Thyroid gland (tissue), 4 donors: ENCODE measurements around the gene LSM6. TPM values are rescaled to one million over a fixed set of nuclear protein-coding genes. Genes with fewer than 3 reads are reported as not detected.

Experiments used
- DNase-seq, 2 donors: peaks; one replicate each; pipeline ENCODE4 v3.0.0-alpha.2; 2019
- H3K27ac ChIP-seq, 3 donors: fragments of 200-600 bp; sonication (generic); 1 replicate in 2 of 3; 2 replicates in 1 of 3; pipeline ENCODE4 v1.5.1; 2016 to 2019; ENCODE audit warnings: mild to moderate bottlenecking in 1 of 3, moderate library complexity in 1 of 3
- H3K27me3 ChIP-seq: fragments of 200-600 bp; sonication (generic); one replicate; pipeline ENCODE4 v1.5.1; 2019
- H3K36me3 ChIP-seq, 2 donors: fragments of 200-600 bp; sonication (generic); one replicate each; pipeline ENCODE4 v1.5.1; 2016 to 2019
- H3K4me1 ChIP-seq, 2 donors: fragments of 200-600 bp; sonication (generic); one replicate each; pipeline ENCODE4 v1.5.1; 2017 to 2019
- H3K4me3 ChIP-seq, 3 donors: fragments of 200-600 bp; sonication (generic); replicated peaks in 1 of 3; 1 replicate in 2 of 3; 2 replicates in 1 of 3; pipeline ENCODE4 v1.5.1; 2016; ENCODE audit warnings: mild to moderate bottlenecking in 1 of 3
- H3K9me3 ChIP-seq: fragments of 200-600 bp; sonication (generic); one replicate; pipeline ENCODE4 v1.5.1; 2017
- POLR2A ChIP-seq, 2 donors: fragments of 450-650 bp; IDR thresholded peaks; one replicate each; pipeline ENCODE4 v1.6.1; 2017; ENCODE audit warnings: antibody characterized with exemption in 2 of 2, mild to moderate bottlenecking in 2 of 2, moderate library complexity in 1 of 2
- WGBS, 2 donors: methylation state at CpG; one replicate each; pipeline ENCODE4 v1.1.5; 2017; 5-methylcytosine and 5-hydroxymethylcytosine counted together
- intact Hi-C: fragments of 100-400 bp; cut with DNase I; formaldehyde crosslinking; loops from one replicate; pipeline ENCODE4 v1.15.1; 2023
- total RNA-seq, 4 donors: library from RNA; depleted of rRNA; stranded (reverse); fragments of >200 nt; gene quantifications; one replicate each; pipeline ENCODE4 v1.2.3, GENCODE V29; 2016
- TF ChIP-seq, protein P1 (sequence below), 6 experiments: fragments of 200-600 bp in 3 of 6; fragments of 450-650 bp in 3 of 6; sonication (generic) in 3 of 6; IDR thresholded peaks; one replicate each; pipeline ENCODE4 v1.5.1; 2016 to 2019; ENCODE audit warnings: antibody characterized with exemption in 6 of 6, mild to moderate bottlenecking in 2 of 6, inconsistent platforms in 1 of 6, moderate library complexity in 1 of 6

Gene LSM6
- total RNA-seq, 4 donors from 2014 or later: 25.1 to 43.9 (median 31.9) TPM

DNA sequence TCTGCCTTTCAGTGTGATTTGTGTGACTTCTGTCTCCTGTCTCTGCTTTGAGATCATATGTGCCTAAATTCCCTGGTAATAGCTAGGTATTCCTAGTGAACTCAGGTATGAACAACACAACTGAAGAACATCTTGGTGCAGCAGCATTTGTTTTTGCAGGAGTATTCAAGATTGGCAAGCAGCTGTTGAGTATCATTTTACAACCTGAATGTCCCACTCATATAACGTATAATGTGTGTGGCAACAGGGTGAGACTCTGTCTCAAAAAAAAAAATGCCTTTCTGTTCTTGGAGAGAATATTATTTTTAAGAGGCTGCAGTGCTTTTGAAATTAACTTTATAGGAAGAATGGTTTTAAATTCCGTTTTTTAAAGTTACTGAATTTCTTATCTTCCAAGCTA, 7.7 kb downstream of the LSM6 start:
- 89 to 90% methylated on average over 2 of the region's 2 CpGs for WGBS, 2 donors
- Histone ChIP-seq H3K36me3 (peaks cover 0 to 9% of the 10 kb centered on the region in 2 donors), H3K27me3 (no peaks in the 10 kb centered on the region), H3K9me3 (no peaks in the 10 kb centered on the region), H3K27ac (no peak overlapping the region), H3K4me3 (no peak overlapping the region), H3K4me1 (peaks cover 0 to under 1% of the 10 kb centered on the region in 2 donors)
- DNase-seq: no peak
- TF ChIP-seq POLR2A (IDR thresholded peaks at IDR 0.05): no peak
- TF ChIP-seq, protein P1, sequence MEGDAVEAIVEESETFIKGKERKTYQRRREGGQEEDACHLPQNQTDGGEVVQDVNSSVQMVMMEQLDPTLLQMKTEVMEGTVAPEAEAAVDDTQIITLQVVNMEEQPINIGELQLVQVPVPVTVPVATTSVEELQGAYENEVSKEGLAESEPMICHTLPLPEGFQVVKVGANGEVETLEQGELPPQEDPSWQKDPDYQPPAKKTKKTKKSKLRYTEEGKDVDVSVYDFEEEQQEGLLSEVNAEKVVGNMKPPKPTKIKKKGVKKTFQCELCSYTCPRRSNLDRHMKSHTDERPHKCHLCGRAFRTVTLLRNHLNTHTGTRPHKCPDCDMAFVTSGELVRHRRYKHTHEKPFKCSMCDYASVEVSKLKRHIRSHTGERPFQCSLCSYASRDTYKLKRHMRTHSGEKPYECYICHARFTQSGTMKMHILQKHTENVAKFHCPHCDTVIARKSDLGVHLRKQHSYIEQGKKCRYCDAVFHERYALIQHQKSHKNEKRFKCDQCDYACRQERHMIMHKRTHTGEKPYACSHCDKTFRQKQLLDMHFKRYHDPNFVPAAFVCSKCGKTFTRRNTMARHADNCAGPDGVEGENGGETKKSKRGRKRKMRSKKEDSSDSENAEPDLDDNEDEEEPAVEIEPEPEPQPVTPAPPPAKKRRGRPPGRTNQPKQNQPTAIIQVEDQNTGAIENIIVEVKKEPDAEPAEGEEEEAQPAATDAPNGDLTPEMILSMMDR (IDR thresholded peaks at IDR 0.05): no peak
- intact Hi-C loops: no loop called here

DNA sequence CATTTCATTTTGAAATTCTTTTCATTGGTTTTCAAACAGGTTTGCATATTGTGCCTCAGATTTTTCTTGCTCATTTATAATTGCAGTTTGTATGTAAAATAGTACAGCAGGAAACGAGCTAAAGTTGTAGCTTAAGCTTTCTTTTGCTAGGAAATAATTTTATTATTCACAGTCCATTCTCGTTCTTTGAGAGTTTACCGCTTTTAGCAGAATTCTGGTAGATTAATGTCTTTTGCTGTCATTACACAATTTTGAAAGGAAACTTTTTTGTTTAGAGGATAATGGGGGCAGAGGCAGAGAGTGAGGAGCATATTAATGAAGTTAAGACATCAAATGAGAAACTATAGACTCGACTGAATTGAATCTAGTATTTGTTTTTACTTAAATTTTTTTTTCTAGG, 10.5 kb downstream of the LSM6 start:
- no peaks in the 10 kb centered on the region for H3K27me3 ChIP-seq
- H3K27ac ChIP-seq: no peak overlapping the region
- H3K4me3 ChIP-seq: no peak overlapping the region
- intact Hi-C loops: no loop called here
- H3K36me3 ChIP-seq: peaks cover 15 to 23% of the 10 kb centered on the region in 2 donors
- no peaks in the 10 kb centered on the region for H3K4me1 ChIP-seq
- no peaks in the 10 kb centered on the region for H3K9me3 ChIP-seq
- DNase-seq: no peak
- TF ChIP-seq, protein P1 (IDR thresholded peaks at IDR 0.05): no peak
- TF ChIP-seq POLR2A (IDR thresholded peaks at IDR 0.05): no peak
- WGBS, 2 donors: 95 to 96% methylated on average over 4 of the region's 4 CpGs

DNA sequence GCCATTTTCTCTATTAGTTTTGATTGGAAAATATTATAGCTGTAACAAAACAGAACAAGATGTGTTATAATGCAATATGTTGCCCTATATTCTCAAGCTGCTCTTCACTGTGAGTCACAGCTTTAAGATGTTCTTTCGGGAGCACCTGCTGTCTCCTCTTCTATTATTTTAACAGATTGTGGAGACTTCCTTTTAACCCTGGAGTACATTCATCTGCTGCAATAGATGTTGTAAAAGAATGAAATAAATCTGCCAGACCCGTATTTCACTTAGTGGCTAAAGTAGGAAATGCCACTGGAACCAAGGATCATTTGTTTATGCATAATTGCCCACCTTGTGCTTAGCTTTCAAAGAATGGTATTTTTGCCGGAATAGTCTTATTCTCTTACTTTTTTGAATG, 11.1 kb downstream of the LSM6 start:
- H3K4me3 ChIP-seq: no peak overlapping the region
- no peaks in the 10 kb centered on the region for H3K4me1 ChIP-seq
- H3K27me3 ChIP-seq: no peaks in the 10 kb centered on the region
- no peaks in the 10 kb centered on the region for H3K9me3 ChIP-seq
- H3K36me3 ChIP-seq: peaks cover 16 to 23% of the 10 kb centered on the region in 2 donors
- TF ChIP-seq, protein P1 (IDR thresholded peaks at IDR 0.05): no peak
- no peak for TF ChIP-seq POLR2A (IDR thresholded peaks at IDR 0.05)
- no peak for DNase-seq
- WGBS, 2 donors: 85 to 88% methylated on average over 3 of the region's 3 CpGs
- intact Hi-C loops: no loop called here
- H3K27ac ChIP-seq: no peak overlapping the region

DNA sequence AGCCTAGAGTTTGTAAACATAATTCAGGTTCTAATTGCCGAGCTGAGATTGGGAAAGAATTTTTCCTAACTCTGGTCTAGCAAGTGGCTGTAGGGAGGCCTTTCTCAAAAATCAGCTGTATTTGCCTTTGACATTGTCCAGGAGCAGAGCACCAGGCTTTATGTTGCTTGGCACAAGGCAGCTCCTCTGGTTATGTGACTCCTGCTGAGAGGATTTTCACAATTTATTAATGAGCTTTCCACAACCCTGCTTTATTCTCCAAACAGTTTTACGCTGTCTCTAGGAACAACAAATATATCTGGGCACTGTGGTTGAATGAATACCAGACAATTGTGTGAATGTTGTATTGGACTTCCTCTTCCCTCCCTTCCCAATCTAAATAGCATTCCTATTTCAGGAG, 14.9 kb downstream of the LSM6 start:
- WGBS, 2 donors: 78 to 82% methylated on average over 2 of the region's 2 CpGs
- Histone ChIP-seq H3K9me3 (no peaks in the 10 kb centered on the region), H3K4me3 (no peak overlapping the region), H3K36me3 (peaks cover 16 to 23% of the 10 kb centered on the region in 2 donors), H3K27me3 (no peaks in the 10 kb centered on the region), H3K27ac (no peak overlapping the region), H3K4me1 (no peaks in the 10 kb centered on the region)
- intact Hi-C loops: no loop called here
- DNase-seq: no peak
- TF ChIP-seq POLR2A (IDR thresholded peaks at IDR 0.05): no peak
- TF ChIP-seq, protein P1 (IDR thresholded peaks at IDR 0.05): no peak

DNA sequence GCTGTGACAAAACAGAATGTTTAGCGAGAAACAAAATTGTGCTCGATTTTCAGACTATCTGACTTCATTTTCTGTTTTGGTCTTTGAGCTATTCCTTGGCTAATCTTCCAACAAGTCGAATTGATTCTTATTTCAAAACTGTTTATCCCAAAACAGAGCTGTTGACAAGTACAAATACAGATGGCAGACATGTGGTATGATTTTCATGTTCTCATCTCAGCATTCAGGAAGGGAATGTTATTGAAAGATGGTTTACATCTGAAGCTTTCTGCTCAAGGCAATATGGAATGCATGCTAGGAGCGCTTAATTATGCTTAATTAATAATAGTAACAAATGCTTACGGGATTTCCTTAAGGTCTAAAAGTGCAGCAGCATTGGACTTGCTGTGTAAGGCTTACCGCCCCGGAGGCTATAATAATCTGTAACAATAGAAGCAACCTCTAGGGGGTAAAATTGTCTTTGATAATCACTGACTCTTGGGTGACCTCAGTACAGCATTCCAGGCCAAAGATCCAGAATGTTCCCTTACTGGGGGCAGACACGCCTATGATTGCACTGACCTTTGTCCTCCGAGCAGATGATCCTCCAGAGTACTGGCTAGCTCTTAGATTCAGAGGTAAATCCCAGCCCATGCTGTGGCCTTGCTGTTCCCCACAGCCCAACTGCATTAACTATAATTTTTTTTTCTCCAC, 16.4 kb downstream of the LSM6 start:
- no peak for DNase-seq
- Histone ChIP-seq H3K27ac (no peak overlapping the region), H3K4me3 (no peak overlapping the region), H3K9me3 (no peaks in the 10 kb centered on the region), H3K27me3 (no peaks in the 10 kb centered on the region), H3K4me1 (no peaks in the 10 kb centered on the region), H3K36me3 (peaks cover 16 to 23% of the 10 kb centered on the region in 2 donors)
- intact Hi-C loops: no loop called here
- 73 to 77% methylated on average over 9 of the region's 9 CpGs for WGBS, 2 donors
- TF ChIP-seq POLR2A (IDR thresholded peaks at IDR 0.05): no peak
- TF ChIP-seq, protein P1 (IDR thresholded peaks at IDR 0.05): no peak
